H1 (cell line): Measurements from ENCODE around the gene SNX24. TPM values are rescaled to one million over a fixed set of nuclear protein-coding genes. Genes with fewer than 3 reads are reported as not detected.

Experiments used
- CTCF ChIA-PET: fragments of 300-600 bp; sonication (Branson Sonifier 250); formaldehyde crosslinking; loops from one replicate; lab custom pipeline; 2021; ENCODE audit not compliant: partially characterized antibody; lab: Charles Lee
- POLR2A ChIA-PET: fragments of 300-600 bp; sonication (Branson Sonifier 250); formaldehyde crosslinking; loops from one replicate; lab custom pipeline; 2021; ENCODE audit warnings: inconsistent platforms; ENCODE audit not compliant: partially characterized antibody; lab: Charles Lee
- DNase-seq, 2 experiments: peaks; one replicate each; pipeline versions ENCODE4 v3.0.0 to v3.0.0-alpha.2; 2010 to 2022; ENCODE audit warnings: low spot score in 2 of 2, low read depth in 1 of 2, mixed read lengths in 1 of 2
- FAIRE-seq: peaks from 2 replicates; lab custom pipeline; 2011; peaks lifted over from hg19 to GRCh38; lab: Jason Lieb, UNC
- H2AFZ ChIP-seq: 2 replicates; pipeline ENCODE4 v1.8.1; 2012; ENCODE audit warnings: low read length, inconsistent platforms
- H2AK5ac ChIP-seq: 2 replicates; pipeline ENCODE4 v1.6.1; 2013; ENCODE audit warnings: low read depth, low read length
- H2BK120ac ChIP-seq: replicated peaks from 2 replicates; pipeline ENCODE3; 2013; ENCODE audit warnings: low read depth, low read length, inconsistent platforms
- H2BK12ac ChIP-seq: 2 replicates; pipeline ENCODE4 v1.6.1; 2013; ENCODE audit warnings: low read depth, low read length
- H2BK15ac ChIP-seq: 2 replicates; pipeline ENCODE4 v1.6.1; 2013; ENCODE audit warnings: low read length
- H2BK20ac ChIP-seq: 2 replicates; pipeline ENCODE4 v1.6.1; 2013; ENCODE audit warnings: low read length
- H2BK5ac ChIP-seq: 2 replicates; pipeline ENCODE4 v1.6.1; 2013; ENCODE audit warnings: low read depth, low read length
- H3K14ac ChIP-seq: 2 replicates; pipeline ENCODE4 v1.6.1; 2013; ENCODE audit warnings: inconsistent platforms; ENCODE audit not compliant: insufficient read length
- H3K18ac ChIP-seq: 2 replicates; pipeline ENCODE4 v1.6.1; 2013; ENCODE audit warnings: low read length; ENCODE audit errors: extremely low read depth
- H3K23ac ChIP-seq: 2 replicates; pipeline ENCODE4 v1.6.1; 2013; ENCODE audit warnings: inconsistent platforms; ENCODE audit not compliant: insufficient read length
- H3K23me2 ChIP-seq: 2 replicates; pipeline ENCODE4 v1.6.1; 2013; ENCODE audit warnings: low read depth, low read length
- H3K27ac ChIP-seq: 2 replicates; pipeline ENCODE4 v1.6.1; 2011; ENCODE audit warnings: low read depth, low read length, inconsistent platforms
- H3K27me3 ChIP-seq, 4 experiments: replicated peaks in 1 of 4; 1 replicate in 1 of 4; 2 replicates in 3 of 4; pipeline versions ENCODE4 v1.6.1 to v1.8.1; 2011 to 2013; ENCODE audit warnings: low read length in 3 of 4, mild to moderate bottlenecking in 3 of 4, inconsistent platforms in 2 of 4, mixed read lengths in 2 of 4, moderate library complexity in 1 of 4; ENCODE audit not compliant: control insufficient read depth in 3 of 4, insufficient read depth in 3 of 4; ENCODE audit errors: extremely low read depth in 1 of 4
- H3K36me3 ChIP-seq, 4 experiments: 2 replicates each; pipeline versions ENCODE4 v1.6.1 to v1.8.1; 2011 to 2013; ENCODE audit warnings: mild to moderate bottlenecking in 4 of 4, low read length in 3 of 4, moderate library complexity in 2 of 4, control low read depth in 1 of 4, inconsistent platforms in 1 of 4; ENCODE audit not compliant: insufficient read depth in 4 of 4, control insufficient read depth in 2 of 4
- H3K4ac ChIP-seq: replicated peaks from 2 replicates; pipeline ENCODE3; 2013; ENCODE audit warnings: low read length, low read depth, mixed read lengths, inconsistent platforms; ENCODE audit not compliant: insufficient read length
- H3K4me1 ChIP-seq, 4 experiments: replicated peaks in 1 of 4; 1 replicate in 1 of 4; 2 replicates in 3 of 4; pipeline versions ENCODE4 v1.6.1 to v1.8.1; 2011 to 2013; ENCODE audit warnings: low read length in 3 of 4, inconsistent platforms in 2 of 4, mixed read lengths in 1 of 4; ENCODE audit not compliant: insufficient read depth in 4 of 4, control insufficient read depth in 3 of 4
- H3K4me2 ChIP-seq, 2 experiments: 2 replicates each; pipeline versions ENCODE4 v1.6.1 to v1.8.1; 2011 to 2013; ENCODE audit warnings: low read depth in 2 of 2, low read length in 2 of 2, control low read depth in 1 of 2, inconsistent platforms in 1 of 2, mild to moderate bottlenecking in 1 of 2; ENCODE audit not compliant: insufficient read depth in 1 of 2
- H3K4me3 ChIP-seq, 4 experiments: fragments of 200-600, 300-600 bp in 1 of 4; sonication (generic), shearing (Covaris generic), sonication (Bioruptor Twin) in 1 of 4; 2 replicates each; pipeline versions ENCODE4 v1.5.1 to v1.8.1; 2011 to 2016; ENCODE audit warnings: low read length in 4 of 4, low read depth in 3 of 4, control low read depth in 2 of 4, inconsistent platforms in 2 of 4, mild to moderate bottlenecking in 2 of 4, mixed read lengths in 1 of 4, moderate library complexity in 1 of 4; ENCODE audit not compliant: insufficient read depth in 2 of 4; ENCODE audit errors: extremely low read depth in 1 of 4
- H3K56ac ChIP-seq: replicated peaks from 2 replicates; pipeline ENCODE3; 2013; ENCODE audit warnings: low read depth, mild to moderate bottlenecking, mixed read lengths, low read length, inconsistent platforms; ENCODE audit not compliant: insufficient read length
- H3K79me1 ChIP-seq: 2 replicates; pipeline ENCODE4 v1.6.1; 2013; ENCODE audit warnings: low read depth, low read length, control low read depth
- H3K79me2 ChIP-seq, 2 experiments: 2 replicates each; pipeline versions ENCODE4 v1.6.1 to v1.8.1; 2012 to 2013; ENCODE audit warnings: low read length in 2 of 2, mild to moderate bottlenecking in 2 of 2, inconsistent platforms in 1 of 2; ENCODE audit not compliant: insufficient read depth in 2 of 2, control insufficient read depth in 1 of 2
- H3K9ac ChIP-seq, 4 experiments: replicated peaks in 1 of 4; 1 replicate in 1 of 4; 2 replicates in 3 of 4; pipeline versions ENCODE4 v1.6.1 to v1.8.1; 2011 to 2013; ENCODE audit warnings: low read depth in 3 of 4, low read length in 3 of 4, control low read depth in 2 of 4, mild to moderate bottlenecking in 2 of 4, moderate library complexity in 2 of 4, inconsistent platforms in 1 of 4; ENCODE audit errors: extremely low read depth in 1 of 4
- H3K9me3 ChIP-seq, 2 experiments: 2 replicates each; pipeline versions ENCODE4 v1.6.1 to v1.8.1; 2012 to 2013; ENCODE audit warnings: mild to moderate bottlenecking in 2 of 2, moderate library complexity in 2 of 2, control low read depth in 1 of 2, inconsistent platforms in 1 of 2, low read depth in 1 of 2, low read length in 1 of 2, mixed read lengths in 1 of 2; ENCODE audit not compliant: insufficient read depth in 2 of 2
- H4K20me1 ChIP-seq, 2 experiments: replicated peaks in 1 of 2; 2 replicates each; pipeline versions ENCODE3 to v1.8.1; 2011 to 2013; ENCODE audit warnings: inconsistent platforms in 2 of 2, low read length in 2 of 2, mild to moderate bottlenecking in 1 of 2; ENCODE audit not compliant: insufficient read depth in 2 of 2, control insufficient read depth in 1 of 2
- H4K5ac ChIP-seq: 2 replicates; pipeline ENCODE4 v1.6.1; 2013; ENCODE audit warnings: low read length, low read depth, mixed read lengths, inconsistent platforms; ENCODE audit not compliant: insufficient read length
- H4K8ac ChIP-seq: 2 replicates; pipeline ENCODE4 v1.8.0; 2013; ENCODE audit warnings: mild to moderate bottlenecking, moderate library complexity, low read length, inconsistent platforms; ENCODE audit not compliant: insufficient read depth; ENCODE audit errors: extremely low read depth
- H4K91ac ChIP-seq: replicated peaks from 2 replicates; pipeline ENCODE3; 2013; ENCODE audit warnings: low read length, mixed read lengths, inconsistent platforms; ENCODE audit not compliant: insufficient read length
- ATF3 ChIP-seq: IDR thresholded peaks from 2 replicates; pipeline ENCODE4 v1.6.1; 2011; ENCODE audit warnings: low read depth, mild to moderate bottlenecking, low read length; ENCODE audit not compliant: insufficient read depth
- CBX5 ChIP-seq: fragments of 300-800, 300-1000 bp; sonication (generic); IDR thresholded peaks from 2 replicates; pipeline ENCODE4 v1.7.1; 2016; ENCODE audit warnings: antibody characterized with exemption, low read length, low read depth
- CHD2 ChIP-seq: IDR thresholded peaks from 2 replicates; pipeline ENCODE4 v1.6.1; 2012; ENCODE audit warnings: low read length, improper control_type of control experiment
- EZH2 ChIP-seq: fragments of 200-600 bp; sonication (generic); IDR thresholded peaks from 2 replicates; pipeline ENCODE4 v1.7.1; 2012; ENCODE audit warnings: low read depth, mild to moderate bottlenecking, moderate library complexity, low read length, inconsistent platforms; ENCODE audit not compliant: severe bottlenecking
- FOSL1 ChIP-seq: IDR thresholded peaks from 2 replicates; pipeline ENCODE4 v1.6.1; 2011; ENCODE audit warnings: mild to moderate bottlenecking, low read depth, low read length, moderate library complexity; ENCODE audit not compliant: insufficient read depth
- JUND ChIP-seq: IDR thresholded peaks from 2 replicates; pipeline ENCODE4 v1.6.1; 2011; ENCODE audit warnings: mild to moderate bottlenecking, improper control_type of control experiment, low read length
- NANOG ChIP-seq: IDR thresholded peaks from 2 replicates; pipeline ENCODE4 v1.6.1; 2011; ENCODE audit warnings: low read length, low read depth, mild to moderate bottlenecking, inconsistent platforms; ENCODE audit not compliant: insufficient read depth, poor library complexity, severe bottlenecking
- PHF8 ChIP-seq: fragments of 200-600 bp; sonication (generic); conservative IDR thresholded peaks from 2 replicates; pipeline ENCODE4 v1.7.1; 2012; ENCODE audit warnings: low read depth, mild to moderate bottlenecking, inconsistent platforms, low read length, moderate library complexity
- RBBP5 ChIP-seq: IDR thresholded peaks from 2 replicates; pipeline ENCODE4 v1.7.1; 2012; ENCODE audit warnings: low read depth, mild to moderate bottlenecking, inconsistent platforms, low read length, moderate library complexity, borderline replicate concordance
- SIX5 ChIP-seq: IDR thresholded peaks from 2 replicates; pipeline ENCODE4 v1.6.1; 2011; ENCODE audit warnings: mild to moderate bottlenecking, low read depth, low read length
- TAF1 ChIP-seq: IDR thresholded peaks from 2 replicates; pipeline ENCODE4 v1.6.1; 2011; ENCODE audit warnings: mild to moderate bottlenecking, low read depth, low read length
- TCF12 ChIP-seq: IDR thresholded peaks from 2 replicates; pipeline ENCODE4 v1.6.1; 2011; ENCODE audit warnings: low read depth, mild to moderate bottlenecking, low read length
- WGBS, 2 experiments: shearing (Covaris generic) in 1 of 2; methylation state at CpG; one replicate each; pipeline versions ENCODE4 v1.1.6 to v1.1.7; 2013 to 2015; ENCODE audit warnings: low lambda C conversion rate in 2 of 2, mixed read lengths in 2 of 2, inconsistent platforms in 1 of 2, low coverage in 1 of 2, missing lambda C conversion rate in 1 of 2; ENCODE audit not compliant: insufficient replicate concordance in 2 of 2, insufficient coverage in 1 of 2, insufficient read length in 1 of 2; ENCODE audit errors: extremely low coverage in 1 of 2, missing lambda C conversion rate in 1 of 2; 5-methylcytosine and 5-hydroxymethylcytosine counted together
- polyA plus RNA-seq, 7 experiments: library from polyadenylated mRNA; depleted of rRNA in 3 of 7; stranded (reverse) in 5 of 7; unstranded in 2 of 7; fragments of >200 nt in 5 of 7; fragments of 200-250 nt in 2 of 7; gene quantifications; 1 replicate in 5 of 7; 2 replicates in 1 of 7; 4 replicates in 1 of 7; pipeline versions ENCODE4 v1.2.1 to v1.2.3, GENCODE V29; 2011 to 2013; ENCODE audit warnings: missing spikeins in 2 of 7, mixed read lengths in 2 of 7
- total RNA-seq: library from RNA; stranded (reverse); fragmentation: NEBNext Ultra II Directional; extraction: Animal tissue kit (Norgen Biotek cat#: 25700); gene quantifications from 2 replicates; pipeline ENCODE4 v1.2.1, GENCODE V29; 2021
- TF ChIP-seq, protein P1 (sequence below): IDR thresholded peaks from 2 replicates; pipeline ENCODE4 v1.6.1; 2011; ENCODE audit warnings: low read length, improper control_type of control experiment

Gene SNX24
- total and polyA plus RNA-seq, 2 of the 8 experiments (the other 6 are each of a cell fraction or from before 2014, with no cell fraction given) = 7.3 to 14.3 TPM

- no peak for FAIRE-seq
- H3K4ac ChIP-seq = no peak overlapping the region
- TF ChIP-seq NANOG = no peak
- TF ChIP-seq TCF12 = no peak
- TF ChIP-seq, protein P1, sequence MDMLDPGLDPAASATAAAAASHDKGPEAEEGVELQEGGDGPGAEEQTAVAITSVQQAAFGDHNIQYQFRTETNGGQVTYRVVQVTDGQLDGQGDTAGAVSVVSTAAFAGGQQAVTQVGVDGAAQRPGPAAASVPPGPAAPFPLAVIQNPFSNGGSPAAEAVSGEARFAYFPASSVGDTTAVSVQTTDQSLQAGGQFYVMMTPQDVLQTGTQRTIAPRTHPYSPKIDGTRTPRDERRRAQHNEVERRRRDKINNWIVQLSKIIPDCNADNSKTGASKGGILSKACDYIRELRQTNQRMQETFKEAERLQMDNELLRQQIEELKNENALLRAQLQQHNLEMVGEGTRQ = no peak
- no peak for TF ChIP-seq ATF3
- no peak for TF ChIP-seq FOSL1
- no peak for TF ChIP-seq RBBP5
- TF ChIP-seq CBX5 = no peak
- TF ChIP-seq PHF8 = no peak
- TF ChIP-seq TAF1 = no peak
- no peak for TF ChIP-seq SIX5
- TF ChIP-seq CHD2 = no peak
- no peak for TF ChIP-seq JUND
- no peak for TF ChIP-seq EZH2
Observed at GRCh38 chr5:122947772-122948171, 102.4 kb downstream of the SNX24 start.

More at GRCh38 chr5:122947772-122948171, 102.4 kb downstream of the SNX24 start:
- Histone ChIP-seq H3K56ac (no peak overlapping the region), H3K4me1 (peaks cover 0 to 9% (median 4%) of the 10 kb centered on the region in 4 experiments; a peak in 3 of 7 replicates), H3K79me1 (no peaks in the 10 kb centered on the region), H4K5ac (no peak overlapping the region), H3K18ac (no peak overlapping the region), H2BK120ac (no peak overlapping the region), H3K14ac (no peak overlapping the region), H3K27me3 (no peaks in the 10 kb centered on the region), H4K91ac (no peak overlapping the region), H2BK20ac (no peak overlapping the region), H3K36me3 (no peaks in the 10 kb centered on the region), H2BK12ac (no peak overlapping the region), H3K27ac (no peak overlapping the region), H3K9ac (no peak overlapping the region), H2BK5ac (no peak overlapping the region), H3K23me2 (no peaks in the 10 kb centered on the region), H4K20me1 (no peaks in the 10 kb centered on the region), H3K23ac (no peak overlapping the region), H3K79me2 (no peaks in the 10 kb centered on the region), H3K4me3 (no peak overlapping the region), H2BK15ac (no peak overlapping the region), H4K8ac (no peak overlapping the region), H3K9me3 (no peaks in the 10 kb centered on the region), H2AFZ (no peak overlapping the region), H2AK5ac (no peak overlapping the region), H3K4me2 (no peak overlapping the region)
- no peak for DNase-seq
- whole genome bisulfite sequencing, 2 experiments = 70% methylated on average over 3 of the region's 3 CpGs; no CpG with 5 or more reads in 1 of the 2 experiments
- CTCF ChIA-PET = interaction anchor here (1.0 to 1.4 kb wide), 2 partner anchors 86 to 92 kb away, joined by 3 read pairs; no protein-coding TSS in a partner anchor
- POLR2A ChIA-PET = no interaction called here
